ENCODE measurements around the gene CERS6.

DNA sequence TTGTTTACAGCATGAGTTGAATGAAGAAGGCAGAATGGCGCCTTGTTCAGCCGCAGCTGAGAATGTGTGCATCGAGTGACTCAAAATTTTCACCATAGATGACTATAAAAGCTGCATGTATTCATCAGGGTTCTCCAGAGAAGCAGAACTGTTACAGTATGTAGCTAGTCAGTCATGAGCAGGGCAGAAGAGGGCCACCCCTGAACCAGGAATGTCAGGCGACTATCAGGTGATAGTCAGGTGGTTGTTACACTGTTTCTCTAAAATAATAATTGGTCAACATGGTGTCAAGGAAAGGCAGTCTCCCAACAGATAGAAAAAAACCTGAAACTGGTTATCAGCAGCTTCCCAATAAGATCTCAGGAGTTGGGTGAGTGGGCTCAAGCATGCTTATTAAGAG is 326.2 kb downstream of the CERS6 start:
- TF ChIP-seq, protein P1, sequence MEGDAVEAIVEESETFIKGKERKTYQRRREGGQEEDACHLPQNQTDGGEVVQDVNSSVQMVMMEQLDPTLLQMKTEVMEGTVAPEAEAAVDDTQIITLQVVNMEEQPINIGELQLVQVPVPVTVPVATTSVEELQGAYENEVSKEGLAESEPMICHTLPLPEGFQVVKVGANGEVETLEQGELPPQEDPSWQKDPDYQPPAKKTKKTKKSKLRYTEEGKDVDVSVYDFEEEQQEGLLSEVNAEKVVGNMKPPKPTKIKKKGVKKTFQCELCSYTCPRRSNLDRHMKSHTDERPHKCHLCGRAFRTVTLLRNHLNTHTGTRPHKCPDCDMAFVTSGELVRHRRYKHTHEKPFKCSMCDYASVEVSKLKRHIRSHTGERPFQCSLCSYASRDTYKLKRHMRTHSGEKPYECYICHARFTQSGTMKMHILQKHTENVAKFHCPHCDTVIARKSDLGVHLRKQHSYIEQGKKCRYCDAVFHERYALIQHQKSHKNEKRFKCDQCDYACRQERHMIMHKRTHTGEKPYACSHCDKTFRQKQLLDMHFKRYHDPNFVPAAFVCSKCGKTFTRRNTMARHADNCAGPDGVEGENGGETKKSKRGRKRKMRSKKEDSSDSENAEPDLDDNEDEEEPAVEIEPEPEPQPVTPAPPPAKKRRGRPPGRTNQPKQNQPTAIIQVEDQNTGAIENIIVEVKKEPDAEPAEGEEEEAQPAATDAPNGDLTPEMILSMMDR (conservative IDR thresholded peaks at IDR 0.05; ENCODE audit: low read depth in 2 of 2): no peak
- TF ChIP-seq EZH2 (IDR thresholded peaks at IDR 0.05; ENCODE audit: low read depth, unreplicated experiment) (no peak), POLR2AphosphoS5 (IDR thresholded peaks at IDR 0.05; ENCODE audit: low read depth) (no peak), ZNF331 (CRISPR knock-in tag; IDR thresholded peaks at IDR 0.05; ENCODE audit: low read depth) (no peak), NANOG (IDR thresholded peaks at IDR 0.05; ENCODE audit: borderline replicate concordance) (no peak)
- TF ChIP-seq, protein P2, sequence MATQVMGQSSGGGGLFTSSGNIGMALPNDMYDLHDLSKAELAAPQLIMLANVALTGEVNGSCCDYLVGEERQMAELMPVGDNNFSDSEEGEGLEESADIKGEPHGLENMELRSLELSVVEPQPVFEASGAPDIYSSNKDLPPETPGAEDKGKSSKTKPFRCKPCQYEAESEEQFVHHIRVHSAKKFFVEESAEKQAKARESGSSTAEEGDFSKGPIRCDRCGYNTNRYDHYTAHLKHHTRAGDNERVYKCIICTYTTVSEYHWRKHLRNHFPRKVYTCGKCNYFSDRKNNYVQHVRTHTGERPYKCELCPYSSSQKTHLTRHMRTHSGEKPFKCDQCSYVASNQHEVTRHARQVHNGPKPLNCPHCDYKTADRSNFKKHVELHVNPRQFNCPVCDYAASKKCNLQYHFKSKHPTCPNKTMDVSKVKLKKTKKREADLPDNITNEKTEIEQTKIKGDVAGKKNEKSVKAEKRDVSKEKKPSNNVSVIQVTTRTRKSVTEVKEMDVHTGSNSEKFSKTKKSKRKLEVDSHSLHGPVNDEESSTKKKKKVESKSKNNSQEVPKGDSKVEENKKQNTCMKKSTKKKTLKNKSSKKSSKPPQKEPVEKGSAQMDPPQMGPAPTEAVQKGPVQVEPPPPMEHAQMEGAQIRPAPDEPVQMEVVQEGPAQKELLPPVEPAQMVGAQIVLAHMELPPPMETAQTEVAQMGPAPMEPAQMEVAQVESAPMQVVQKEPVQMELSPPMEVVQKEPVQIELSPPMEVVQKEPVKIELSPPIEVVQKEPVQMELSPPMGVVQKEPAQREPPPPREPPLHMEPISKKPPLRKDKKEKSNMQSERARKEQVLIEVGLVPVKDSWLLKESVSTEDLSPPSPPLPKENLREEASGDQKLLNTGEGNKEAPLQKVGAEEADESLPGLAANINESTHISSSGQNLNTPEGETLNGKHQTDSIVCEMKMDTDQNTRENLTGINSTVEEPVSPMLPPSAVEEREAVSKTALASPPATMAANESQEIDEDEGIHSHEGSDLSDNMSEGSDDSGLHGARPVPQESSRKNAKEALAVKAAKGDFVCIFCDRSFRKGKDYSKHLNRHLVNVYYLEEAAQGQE (IDR thresholded peaks at IDR 0.05; ENCODE audit: unreplicated experiment): no peak
